Activated B cell treated with CpG ODN at 0.5 μM for 24 hours (primary cell): ENCODE measurements around the gene INO80. TPM values are rescaled to one million over a fixed set of nuclear protein-coding genes. Genes with fewer than 3 reads are reported as not detected.
"Not testable (repeated sequence)": the region's sequence is repeated elsewhere in the genome, so short reads cannot be mapped to it uniquely, and the experiment has no call there.

Source experiments
- ATAC-seq: fragments of 200-7000 bp; cut with Tn5 transposase; one replicate; pipeline ENCODE4 v1.10.0; 2021; ENCODE audit warnings: low read depth, mild to moderate bottlenecking, moderate library complexity
- CTCF ChIA-PET: fragments of 350-600 bp; sonication (Branson Sonifier 250); formaldehyde crosslinking; loops from one replicate; lab custom pipeline; 2021; ENCODE audit warnings: antibody characterized with exemption; lab: Charles Lee
- POLR2A ChIA-PET: fragments of 350-600 bp; sonication (Branson Sonifier 250); formaldehyde crosslinking; loops from one replicate; lab custom pipeline; 2021; ENCODE audit warnings: antibody characterized with exemption; lab: Charles Lee
- DNase-seq: peaks from one replicate; pipeline ENCODE4 v3.0.0; 2022
- H3K27ac Mint-ChIP-seq: one replicate; pipeline ENCODE4 v1.8.0; 2020; ENCODE audit warnings: mixed read lengths
- H3K27me3 Mint-ChIP-seq: one replicate; pipeline ENCODE4 v1.8.0; 2021; ENCODE audit warnings: mixed read lengths
- H3K36me3 Mint-ChIP-seq: one replicate; pipeline ENCODE4 v1.8.0; 2021; ENCODE audit warnings: low read depth, mixed read lengths
- H3K4me1 Mint-ChIP-seq: one replicate; pipeline ENCODE4 v1.8.0; 2021; ENCODE audit warnings: mixed read lengths
- H3K4me3 Mint-ChIP-seq: one replicate; pipeline ENCODE4 v1.8.0; 2020; ENCODE audit warnings: mild to moderate bottlenecking, mixed read lengths
- H3K9me3 Mint-ChIP-seq: one replicate; pipeline ENCODE4 v1.8.0; 2020; ENCODE audit warnings: mixed read lengths
- CTCF ChIP-seq: fragments of 200-600 bp; IDR thresholded peaks from one replicate; pipeline ENCODE4 v1.8.0; 2022; ENCODE audit warnings: antibody characterized with exemption, mild to moderate bottlenecking
- intact Hi-C: fragments of 100-400 bp; cut with micrococcal nuclease; formaldehyde crosslinking; loops from one replicate; pipeline ENCODE4 v1.15.1; 2024
- total RNA-seq: library from RNA; stranded (reverse); gene quantifications from 2 replicates; pipeline ENCODE4 v1.2.3, GENCODE V29; 2022

The INO80 gene
- total RNA-seq, 1 donor from 2014 or later = 38.8 TPM

- TF ChIP-seq CTCF = no peak
- H3K27me3 Mint-ChIP-seq = peaks cover 3% of the 10 kb centered on the region
- H3K9me3 Mint-ChIP-seq = no peaks in the 10 kb centered on the region
- ATAC-seq = no peak
- H3K4me1 Mint-ChIP-seq = no peaks in the 10 kb centered on the region
- intact Hi-C loops = no loop called here
- ChIA-PET CTCF (interaction anchor here (1.3 kb wide), 1 partner anchor 28 kb away, joined by 3 read pairs; no protein-coding TSS in a partner anchor), POLR2A (no interaction called here)
- no peak overlapping the region for H3K4me3 Mint-ChIP-seq
- no peaks in the 10 kb centered on the region for H3K36me3 Mint-ChIP-seq
- no peak overlapping the region for H3K27ac Mint-ChIP-seq
- no peak for DNase-seq
Observed at GRCh38 chr15:40969363-40969762, 146.7 kb downstream of the INO80 start.

- Mint-ChIP-seq H3K27me3 (peaks cover 3% of the 10 kb centered on the region), H3K9me3 (no peaks in the 10 kb centered on the region), H3K36me3 (no peaks in the 10 kb centered on the region), H3K27ac (no peak overlapping the region), H3K4me3 (no peak overlapping the region), H3K4me1 (no peaks in the 10 kb centered on the region)
- POLR2A ChIA-PET = interaction anchor here (0.5 to 0.8 kb wide), 3 partner anchors 15 to 505 kb away, joined by 3 to 4 read pairs (median 4); partner anchors contain the start of gene CHAC1
- DNase-seq = no peak
- CTCF ChIA-PET = interaction anchor here (1.3 kb wide), 1 partner anchor 27 kb away, joined by 3 read pairs; no protein-coding TSS in a partner anchor
- ATAC-seq = no peak
- TF ChIP-seq CTCF = no peak
- intact Hi-C loops = no loop called here
Observed at GRCh38 chr15:40968290-40969085, 147.6 kb downstream of the INO80 start.

GRCh38 chr15:40964634-40965033 is 151.4 kb downstream of the INO80 start:
- DNase-seq = no peak
- TF ChIP-seq CTCF = no peak
- CTCF ChIA-PET = no interaction called here
- H3K4me1 Mint-ChIP-seq = peaks cover 6% of the 10 kb centered on the region
- intact Hi-C loops = no loop called here
- POLR2A ChIA-PET = interaction anchor here (0.9 kb wide), 1 partner anchor 12 kb away, joined by 4 read pairs; the partner anchor contains the start of gene CHAC1
- no peak for ATAC-seq
- H3K4me3 Mint-ChIP-seq = no peak overlapping the region
- H3K36me3 Mint-ChIP-seq = no peaks in the 10 kb centered on the region
- H3K27ac Mint-ChIP-seq = no peak overlapping the region
- H3K27me3 Mint-ChIP-seq = peaks cover 3% of the 10 kb centered on the region
- no peaks in the 10 kb centered on the region for H3K9me3 Mint-ChIP-seq

GRCh38 chr15:40964006-40964405 is 152.1 kb downstream of the INO80 start:
- no peak overlapping the region for H3K4me3 Mint-ChIP-seq
- peaks cover 3% of the 10 kb centered on the region for H3K27me3 Mint-ChIP-seq
- no peaks in the 10 kb centered on the region for H3K36me3 Mint-ChIP-seq
- no peak for ATAC-seq
- ChIA-PET CTCF (no interaction called here), POLR2A (no interaction called here)
- TF ChIP-seq CTCF = no peak
- no peak for DNase-seq
- peaks cover 11% of the 10 kb centered on the region for H3K4me1 Mint-ChIP-seq
- no peak overlapping the region for H3K27ac Mint-ChIP-seq
- no peaks in the 10 kb centered on the region for H3K9me3 Mint-ChIP-seq
- intact Hi-C loops = no loop called here

- no peak overlapping the region for H3K27ac Mint-ChIP-seq
- H3K36me3 Mint-ChIP-seq = no peaks in the 10 kb centered on the region
- H3K9me3 Mint-ChIP-seq = no peaks in the 10 kb centered on the region
- no peak for ATAC-seq
- no peak for DNase-seq
- H3K4me1 Mint-ChIP-seq = peaks cover 11% of the 10 kb centered on the region
- intact Hi-C loops = no loop called here
- ChIA-PET POLR2A (interaction anchor here (0.6 kb wide), 1 partner anchor 673 kb away, joined by 3 read pairs; no protein-coding TSS in a partner anchor), CTCF (no interaction called here)
- TF ChIP-seq CTCF = no peak
- H3K27me3 Mint-ChIP-seq = peaks cover 3% of the 10 kb centered on the region
- no peak overlapping the region for H3K4me3 Mint-ChIP-seq
Observed at GRCh38 chr15:40963201-40963600, 152.9 kb downstream of the INO80 start.

- H3K27ac Mint-ChIP-seq, ATAC-seq, H3K9me3 Mint-ChIP-seq, intact Hi-C loops, H3K27me3 Mint-ChIP-seq, H3K4me3 Mint-ChIP-seq, H3K36me3 Mint-ChIP-seq, DNase-seq, CTCF ChIA-PET: not testable (repeated sequence)
- POLR2A ChIA-PET = interaction anchor here (1.2 kb wide), 1 partner anchor 12 kb away, joined by 3 read pairs; no protein-coding TSS in a partner anchor
- H3K4me1 Mint-ChIP-seq = peaks cover 11% of the 10 kb centered on the region
Observed at GRCh38 chr15:40962317-40962716, 153.8 kb downstream of the INO80 start.

- H3K9me3 Mint-ChIP-seq, H3K4me3 Mint-ChIP-seq, H3K27ac Mint-ChIP-seq, DNase-seq, H3K27me3 Mint-ChIP-seq, intact Hi-C loops, CTCF ChIA-PET, ATAC-seq, H3K36me3 Mint-ChIP-seq: not testable (repeated sequence)
- POLR2A ChIA-PET = interaction anchor here (0.7 to 1.2 kb wide), 2 partner anchors 13 to 314 kb away, joined by 3 read pairs; no protein-coding TSS in a partner anchor
- peaks cover 11% of the 10 kb centered on the region for H3K4me1 Mint-ChIP-seq
Observed at GRCh38 chr15:40961740-40962139, 154.3 kb downstream of the INO80 start.
